WTC11 (cell line): ENCODE measurements around the gene SLC35F1. TPM values are rescaled to one million over a fixed set of nuclear protein-coding genes. Genes with fewer than 3 reads are reported as not detected.

ENCODE experiments used
- ATAC-seq: fragments of 200-7000 bp; cut with Tn5 transposase; 2 replicates; pipeline ENCODE4 v1.10.0; 2021; ENCODE audit warnings: mild to moderate bottlenecking, moderate library complexity
- CTCF ChIA-PET: fragments of 300-600 bp; sonication (Branson Sonifier 250); formaldehyde crosslinking; loops from one replicate; lab custom pipeline; 2021; ENCODE audit warnings: antibody characterized with exemption; lab: Charles Lee
- POLR2A ChIA-PET: fragments of 350-600 bp; sonication (Branson Sonifier 250); formaldehyde crosslinking; loops from one replicate; lab custom pipeline; 2021; ENCODE audit warnings: antibody characterized with exemption; lab: Charles Lee
- DNase-seq: peaks from one replicate; pipeline ENCODE4 v3.0.0; 2021; ENCODE audit warnings: low spot score
- H3K27ac Mint-ChIP-seq: 2 replicates; pipeline ENCODE4 v1.8.0; 2021; ENCODE audit warnings: mixed read lengths
- H3K27me3 Mint-ChIP-seq: 2 replicates; pipeline ENCODE4 v1.8.0; 2021; ENCODE audit warnings: low read depth, mild to moderate bottlenecking, moderate library complexity, mixed read lengths
- H3K36me3 Mint-ChIP-seq: 2 replicates; pipeline ENCODE4 v1.8.0; 2021; ENCODE audit warnings: mixed read lengths
- H3K4me1 Mint-ChIP-seq: 2 replicates; pipeline ENCODE4 v1.8.0; 2022; ENCODE audit warnings: mixed read lengths
- H3K4me3 Mint-ChIP-seq: 2 replicates; pipeline ENCODE4 v1.8.0; 2021; ENCODE audit warnings: mild to moderate bottlenecking, moderate library complexity, mixed read lengths
- H3K9me3 Mint-ChIP-seq: 2 replicates; pipeline ENCODE4 v1.8.0; 2021; ENCODE audit warnings: mixed read lengths
- AFF4 ChIP-seq: sonication (generic); formaldehyde crosslinking; IDR thresholded peaks from 2 replicates; pipeline ENCODE4 v1.8.1; 2023; ENCODE audit warnings: mild to moderate bottlenecking, missing genetic modification reagents, borderline replicate concordance
- ATF1 ChIP-seq: sonication (generic); formaldehyde crosslinking; IDR thresholded peaks from 2 replicates; pipeline ENCODE4 v1.8.1; 2023; ENCODE audit warnings: mild to moderate bottlenecking, moderate library complexity, missing genetic modification reagents
- E2F1 ChIP-seq: sonication (generic); formaldehyde crosslinking; IDR thresholded peaks from 2 replicates; pipeline ENCODE4 v1.8.0; 2022; ENCODE audit warnings: mild to moderate bottlenecking, missing genetic modification reagents
- ERG ChIP-seq: fragments of 250-450 bp; sonication (Bioruptor Pico); IDR thresholded peaks from 2 replicates; pipeline ENCODE4 v1.8.0; 2021; ENCODE audit warnings: mild to moderate bottlenecking
- ESRRA ChIP-seq: sonication (generic); formaldehyde crosslinking; IDR thresholded peaks from 2 replicates; pipeline ENCODE4 v1.8.1; 2022; ENCODE audit warnings: mild to moderate bottlenecking, missing genetic modification reagents, borderline replicate concordance
- JUN ChIP-seq: sonication (generic); formaldehyde crosslinking; IDR thresholded peaks from 2 replicates; pipeline ENCODE4 v1.8.0; 2023; ENCODE audit warnings: mild to moderate bottlenecking, missing genetic modification reagents
- NFE2L1 ChIP-seq: sonication (generic); formaldehyde crosslinking; IDR thresholded peaks from 2 replicates; pipeline ENCODE4 v1.8.1; 2023; ENCODE audit warnings: missing genetic modification reagents
- NR2C2 ChIP-seq: sonication (generic); formaldehyde crosslinking; IDR thresholded peaks from 2 replicates; pipeline ENCODE4 v1.8.0; 2022; ENCODE audit warnings: mild to moderate bottlenecking, missing genetic modification reagents
- OVOL2 ChIP-seq: fragments of 250-450 bp; sonication (Bioruptor Pico); IDR thresholded peaks from 2 replicates; pipeline ENCODE4 v1.9.0; 2021; ENCODE audit warnings: mild to moderate bottlenecking, borderline replicate concordance
- RELA ChIP-seq: sonication (generic); formaldehyde crosslinking; IDR thresholded peaks from 2 replicates; pipeline ENCODE4 v1.8.1; 2022; ENCODE audit warnings: missing genetic modification reagents, mild to moderate bottlenecking, borderline replicate concordance
- SOX15 ChIP-seq: fragments of 250-450 bp; sonication (Bioruptor Pico); IDR thresholded peaks from 2 replicates; pipeline ENCODE4 v1.9.0; 2021; ENCODE audit warnings: mild to moderate bottlenecking
- SP1 ChIP-seq: sonication (generic); formaldehyde crosslinking; conservative IDR thresholded peaks from 2 replicates; pipeline ENCODE4 v1.8.1; 2022; ENCODE audit warnings: missing genetic modification reagents
- USF2 ChIP-seq: sonication (generic); formaldehyde crosslinking; IDR thresholded peaks from 2 replicates; pipeline ENCODE4 v1.8.1; 2023; ENCODE audit warnings: mild to moderate bottlenecking, missing genetic modification reagents, moderate library complexity
- total RNA-seq: library from RNA; stranded (reverse); gene quantifications from 3 replicates; pipeline ENCODE4 v1.2.3, GENCODE V29; 2021
- TF ChIP-seq, protein P1 (sequence below): sonication (generic); formaldehyde crosslinking; IDR thresholded peaks from 2 replicates; pipeline ENCODE4 v1.8.1; 2022; ENCODE audit warnings: mild to moderate bottlenecking, missing genetic modification reagents, moderate library complexity, borderline replicate concordance
- TF ChIP-seq, protein P2 (sequence below): sonication (generic); formaldehyde crosslinking; IDR thresholded peaks from 2 replicates; pipeline ENCODE4 v1.8.1; 2022; ENCODE audit warnings: low read depth, mild to moderate bottlenecking, moderate library complexity, missing genetic modification reagents, borderline replicate concordance
- TF ChIP-seq, protein P3 (sequence below): fragments of 250-450 bp; sonication (Bioruptor Pico); IDR thresholded peaks from 2 replicates; pipeline ENCODE4 v2.1.2; 2022; ENCODE audit warnings: mild to moderate bottlenecking, moderate library complexity
- TF ChIP-seq, protein P4 (sequence below): sonication (generic); formaldehyde crosslinking; IDR thresholded peaks from 2 replicates; pipeline ENCODE4 v1.8.1; 2023; ENCODE audit warnings: mild to moderate bottlenecking, missing genetic modification reagents
- TF ChIP-seq, protein P5 (sequence below): fragments of 200-600 bp; IDR thresholded peaks from 2 replicates; pipeline ENCODE4 v1.8.0; 2022; ENCODE audit warnings: antibody characterized with exemption

SLC35F1 gene
- total RNA-seq, 1 experiment from 2014 or later = 11.0 TPM

- no peak overlapping the region for H3K4me3 Mint-ChIP-seq
- H3K9me3 Mint-ChIP-seq = no peaks in the 10 kb centered on the region
- CTCF ChIA-PET = no interaction called here
- H3K4me1 Mint-ChIP-seq = no peaks in the 10 kb centered on the region; the same call in 1 of the 2 replicates
- DNase-seq (no peak), ATAC-seq (no peak)
- H3K27ac Mint-ChIP-seq = no peak overlapping the region
- TF ChIP-seq JUN (no peak), SOX15 (CRISPR knock-in tag) (no peak), E2F1 (CRISPR knock-in tag) (no peak), RELA (CRISPR knock-in tag) (no peak), OVOL2 (CRISPR knock-in tag) (no peak), ATF1 (no peak)
- TF ChIP-seq, protein P1, sequence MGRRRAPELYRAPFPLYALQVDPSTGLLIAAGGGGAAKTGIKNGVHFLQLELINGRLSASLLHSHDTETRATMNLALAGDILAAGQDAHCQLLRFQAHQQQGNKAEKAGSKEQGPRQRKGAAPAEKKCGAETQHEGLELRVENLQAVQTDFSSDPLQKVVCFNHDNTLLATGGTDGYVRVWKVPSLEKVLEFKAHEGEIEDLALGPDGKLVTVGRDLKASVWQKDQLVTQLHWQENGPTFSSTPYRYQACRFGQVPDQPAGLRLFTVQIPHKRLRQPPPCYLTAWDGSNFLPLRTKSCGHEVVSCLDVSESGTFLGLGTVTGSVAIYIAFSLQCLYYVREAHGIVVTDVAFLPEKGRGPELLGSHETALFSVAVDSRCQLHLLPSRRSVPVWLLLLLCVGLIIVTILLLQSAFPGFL (CRISPR knock-in tag) = no peak
- TF ChIP-seq, protein P2, sequence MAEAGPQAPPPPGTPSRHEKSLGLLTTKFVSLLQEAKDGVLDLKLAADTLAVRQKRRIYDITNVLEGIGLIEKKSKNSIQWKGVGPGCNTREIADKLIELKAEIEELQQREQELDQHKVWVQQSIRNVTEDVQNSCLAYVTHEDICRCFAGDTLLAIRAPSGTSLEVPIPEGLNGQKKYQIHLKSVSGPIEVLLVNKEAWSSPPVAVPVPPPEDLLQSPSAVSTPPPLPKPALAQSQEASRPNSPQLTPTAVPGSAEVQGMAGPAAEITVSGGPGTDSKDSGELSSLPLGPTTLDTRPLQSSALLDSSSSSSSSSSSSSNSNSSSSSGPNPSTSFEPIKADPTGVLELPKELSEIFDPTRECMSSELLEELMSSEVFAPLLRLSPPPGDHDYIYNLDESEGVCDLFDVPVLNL (CRISPR knock-in tag) = no peak
- TF ChIP-seq, protein P3, sequence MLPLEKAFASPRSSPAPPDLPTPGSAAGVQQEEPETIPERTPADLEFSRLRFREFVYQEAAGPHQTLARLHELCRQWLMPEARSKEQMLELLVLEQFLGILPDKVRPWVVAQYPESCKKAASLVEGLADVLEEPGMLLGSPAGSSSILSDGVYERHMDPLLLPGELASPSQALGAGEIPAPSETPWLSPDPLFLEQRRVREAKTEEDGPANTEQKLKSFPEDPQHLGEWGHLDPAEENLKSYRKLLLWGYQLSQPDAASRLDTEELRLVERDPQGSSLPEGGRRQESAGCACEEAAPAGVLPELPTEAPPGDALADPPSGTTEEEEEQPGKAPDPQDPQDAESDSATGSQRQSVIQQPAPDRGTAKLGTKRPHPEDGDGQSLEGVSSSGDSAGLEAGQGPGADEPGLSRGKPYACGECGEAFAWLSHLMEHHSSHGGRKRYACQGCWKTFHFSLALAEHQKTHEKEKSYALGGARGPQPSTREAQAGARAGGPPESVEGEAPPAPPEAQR (CRISPR knock-in tag) = no peak
- H3K27me3 Mint-ChIP-seq = no peaks in the 10 kb centered on the region
- H3K36me3 Mint-ChIP-seq = no peaks in the 10 kb centered on the region
- POLR2A ChIA-PET = interaction anchor here (0.6 kb wide), 1 partner anchor 361 kb away, joined by 4 read pairs; no protein-coding TSS in a partner anchor
Observed at GRCh38 chr6:118313762-118314161, 406.7 kb downstream of the SLC35F1 start.

DNA sequence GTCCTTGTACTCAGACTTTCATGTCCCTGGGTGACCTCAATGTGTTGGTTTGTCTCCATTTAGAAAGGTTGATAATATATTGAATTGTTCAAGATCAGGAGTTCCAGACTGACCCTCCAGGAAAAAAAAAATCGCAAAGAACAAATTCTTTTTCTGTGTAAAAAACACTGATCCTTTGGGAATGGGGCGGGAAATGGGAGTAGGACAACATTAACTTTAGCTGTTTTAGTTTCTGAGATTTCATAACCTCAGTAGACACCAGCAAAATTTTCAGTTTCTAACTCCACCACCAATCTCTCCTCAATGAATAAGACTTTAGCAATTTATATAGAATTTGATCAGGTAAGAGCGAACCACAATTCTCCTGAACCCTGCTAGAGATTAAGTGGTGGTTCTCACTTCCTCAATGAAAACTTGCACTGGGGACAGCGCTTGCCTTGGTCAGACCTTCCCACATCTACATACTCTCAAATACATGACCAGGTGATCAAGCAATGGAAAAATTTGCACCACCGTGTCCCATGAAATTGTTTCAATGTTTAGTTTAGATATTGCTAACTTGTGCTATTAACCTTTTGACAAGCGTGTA, 409.8 kb downstream of the SLC35F1 start:
- POLR2A ChIA-PET = no interaction called here
- CTCF ChIA-PET = no interaction called here
- Mint-ChIP-seq H3K27ac (no peak overlapping the region), H3K27me3 (no peaks in the 10 kb centered on the region), H3K9me3 (no peaks in the 10 kb centered on the region), H3K36me3 (no peaks in the 10 kb centered on the region), H3K4me1 (peaks cover 14% of the 10 kb centered on the region; the same call in 1 of the 2 replicates), H3K4me3 (no peak overlapping the region)
- no peak for DNase-seq
- no peak for ATAC-seq
- no peak for TF ChIP-seq NR2C2 (CRISPR knock-in tag)
- no peak for TF ChIP-seq ESRRA (CRISPR knock-in tag)
- TF ChIP-seq NFE2L1 (CRISPR knock-in tag) = no peak
- TF ChIP-seq, protein P3 (CRISPR knock-in tag) = no peak
- TF ChIP-seq USF2 = no peak
- no peak for TF ChIP-seq SP1 (CRISPR knock-in tag)
- TF ChIP-seq ERG (CRISPR knock-in tag) = no peak
- no peak for TF ChIP-seq AFF4 (CRISPR knock-in tag)
- TF ChIP-seq, protein P4, sequence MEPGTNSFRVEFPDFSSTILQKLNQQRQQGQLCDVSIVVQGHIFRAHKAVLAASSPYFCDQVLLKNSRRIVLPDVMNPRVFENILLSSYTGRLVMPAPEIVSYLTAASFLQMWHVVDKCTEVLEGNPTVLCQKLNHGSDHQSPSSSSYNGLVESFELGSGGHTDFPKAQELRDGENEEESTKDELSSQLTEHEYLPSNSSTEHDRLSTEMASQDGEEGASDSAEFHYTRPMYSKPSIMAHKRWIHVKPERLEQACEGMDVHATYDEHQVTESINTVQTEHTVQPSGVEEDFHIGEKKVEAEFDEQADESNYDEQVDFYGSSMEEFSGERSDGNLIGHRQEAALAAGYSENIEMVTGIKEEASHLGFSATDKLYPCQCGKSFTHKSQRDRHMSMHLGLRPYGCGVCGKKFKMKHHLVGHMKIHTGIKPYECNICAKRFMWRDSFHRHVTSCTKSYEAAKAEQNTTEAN (CRISPR knock-in tag) = no peak
- TF ChIP-seq, protein P5, sequence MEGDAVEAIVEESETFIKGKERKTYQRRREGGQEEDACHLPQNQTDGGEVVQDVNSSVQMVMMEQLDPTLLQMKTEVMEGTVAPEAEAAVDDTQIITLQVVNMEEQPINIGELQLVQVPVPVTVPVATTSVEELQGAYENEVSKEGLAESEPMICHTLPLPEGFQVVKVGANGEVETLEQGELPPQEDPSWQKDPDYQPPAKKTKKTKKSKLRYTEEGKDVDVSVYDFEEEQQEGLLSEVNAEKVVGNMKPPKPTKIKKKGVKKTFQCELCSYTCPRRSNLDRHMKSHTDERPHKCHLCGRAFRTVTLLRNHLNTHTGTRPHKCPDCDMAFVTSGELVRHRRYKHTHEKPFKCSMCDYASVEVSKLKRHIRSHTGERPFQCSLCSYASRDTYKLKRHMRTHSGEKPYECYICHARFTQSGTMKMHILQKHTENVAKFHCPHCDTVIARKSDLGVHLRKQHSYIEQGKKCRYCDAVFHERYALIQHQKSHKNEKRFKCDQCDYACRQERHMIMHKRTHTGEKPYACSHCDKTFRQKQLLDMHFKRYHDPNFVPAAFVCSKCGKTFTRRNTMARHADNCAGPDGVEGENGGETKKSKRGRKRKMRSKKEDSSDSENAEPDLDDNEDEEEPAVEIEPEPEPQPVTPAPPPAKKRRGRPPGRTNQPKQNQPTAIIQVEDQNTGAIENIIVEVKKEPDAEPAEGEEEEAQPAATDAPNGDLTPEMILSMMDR = no peak
